Hepatocyte (in vitro differentiated cells): ENCODE measurements around the gene TBC1D5.

ENCODE experiments used
- EZH2 ChIP-seq: fragments of 200-600 bp; sonication (generic); IDR thresholded peaks from 2 replicates; pipeline ENCODE4 v1.6.1; 2016; ENCODE audit warnings: antibody characterized with exemption, mild to moderate bottlenecking, borderline replicate concordance
- EZH2phosphoT487 ChIP-seq: fragments of 200-600 bp; sonication (generic); IDR thresholded peaks from one replicate; pipeline ENCODE4 v1.6.1; 2018; ENCODE audit warnings: antibody characterized with exemption, mild to moderate bottlenecking, low read depth, moderate library complexity; ENCODE audit not compliant: unreplicated experiment, severe bottlenecking
- TF ChIP-seq, protein P1 (sequence below): fragments of 200-600 bp; sonication (generic); IDR thresholded peaks from 2 replicates; pipeline ENCODE4 v1.5.1; 2016; ENCODE audit warnings: antibody characterized with exemption, mild to moderate bottlenecking; ENCODE audit not compliant: poor library complexity

DNA sequence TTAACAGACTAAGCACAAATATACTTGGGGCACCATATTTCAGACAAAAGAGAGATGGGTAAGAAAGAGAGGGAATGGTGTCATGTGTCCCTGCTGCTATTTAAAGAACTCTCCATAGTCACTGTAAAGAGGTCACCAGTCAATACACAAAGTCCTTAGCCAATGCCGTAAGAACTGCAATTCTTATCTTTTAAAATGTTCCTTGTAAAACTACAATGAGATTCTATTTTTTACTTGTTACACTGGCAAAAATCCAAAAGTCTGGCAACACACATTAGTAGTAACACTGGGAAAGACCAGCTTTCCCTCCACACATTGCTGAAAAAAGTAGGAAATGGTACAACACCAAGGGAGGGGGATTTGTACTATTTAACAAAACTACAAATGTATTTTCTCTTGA is 189.4 kb downstream of the TBC1D5 start:
- TF ChIP-seq EZH2 = no peak
- TF ChIP-seq, protein P1, sequence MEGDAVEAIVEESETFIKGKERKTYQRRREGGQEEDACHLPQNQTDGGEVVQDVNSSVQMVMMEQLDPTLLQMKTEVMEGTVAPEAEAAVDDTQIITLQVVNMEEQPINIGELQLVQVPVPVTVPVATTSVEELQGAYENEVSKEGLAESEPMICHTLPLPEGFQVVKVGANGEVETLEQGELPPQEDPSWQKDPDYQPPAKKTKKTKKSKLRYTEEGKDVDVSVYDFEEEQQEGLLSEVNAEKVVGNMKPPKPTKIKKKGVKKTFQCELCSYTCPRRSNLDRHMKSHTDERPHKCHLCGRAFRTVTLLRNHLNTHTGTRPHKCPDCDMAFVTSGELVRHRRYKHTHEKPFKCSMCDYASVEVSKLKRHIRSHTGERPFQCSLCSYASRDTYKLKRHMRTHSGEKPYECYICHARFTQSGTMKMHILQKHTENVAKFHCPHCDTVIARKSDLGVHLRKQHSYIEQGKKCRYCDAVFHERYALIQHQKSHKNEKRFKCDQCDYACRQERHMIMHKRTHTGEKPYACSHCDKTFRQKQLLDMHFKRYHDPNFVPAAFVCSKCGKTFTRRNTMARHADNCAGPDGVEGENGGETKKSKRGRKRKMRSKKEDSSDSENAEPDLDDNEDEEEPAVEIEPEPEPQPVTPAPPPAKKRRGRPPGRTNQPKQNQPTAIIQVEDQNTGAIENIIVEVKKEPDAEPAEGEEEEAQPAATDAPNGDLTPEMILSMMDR = no peak
- TF ChIP-seq EZH2phosphoT487 = no peak
